Neural progenitor cell (in vitro differentiated cells): ENCODE measurements around the gene ARIH1.
"Not testable (repeated sequence)": the region's sequence is repeated elsewhere in the genome, so short reads cannot be mapped to it uniquely, and the experiment has no call there.

Experiments used
- EZH2 ChIP-seq: fragments of 200-600 bp; sonication (generic); IDR thresholded peaks from 2 replicates; pipeline ENCODE4 v1.6.1; 2017; ENCODE audit warnings: antibody characterized with exemption, mild to moderate bottlenecking, moderate library complexity
- EZH2phosphoT487 ChIP-seq: fragments of 200-600 bp; sonication (generic); IDR thresholded peaks from 2 replicates; pipeline ENCODE4 v1.6.1; 2017; ENCODE audit warnings: antibody characterized with exemption
- TF ChIP-seq, protein P1 (sequence below): fragments of 200-600 bp; sonication (generic); IDR thresholded peaks from 2 replicates; pipeline ENCODE4 v1.5.1; 2017; ENCODE audit warnings: antibody characterized with exemption, mild to moderate bottlenecking

DNA sequence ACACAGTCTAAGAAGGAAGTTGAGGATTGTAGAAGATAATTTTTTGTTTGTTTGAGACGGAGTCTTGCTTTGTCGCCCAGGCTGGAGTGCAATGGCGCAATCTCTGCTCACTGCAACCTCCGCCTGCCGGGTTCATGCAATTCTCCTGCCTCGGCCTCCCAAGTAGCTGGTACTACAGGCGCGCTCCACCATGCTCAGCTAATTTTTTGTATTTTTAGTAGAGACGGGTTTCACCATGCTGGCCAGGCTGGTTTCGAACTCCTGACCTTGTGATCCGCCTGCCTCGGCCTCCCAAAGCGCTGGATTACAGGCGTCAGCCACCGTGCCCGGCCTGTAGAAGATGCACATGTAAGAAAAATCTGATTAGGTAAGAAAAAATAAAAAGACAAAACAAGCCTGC, 2.2 kb downstream of the ARIH1 start:
- not testable (repeated sequence) for TF ChIP-seq EZH2, EZH2phosphoT487
- TF ChIP-seq, protein P1, sequence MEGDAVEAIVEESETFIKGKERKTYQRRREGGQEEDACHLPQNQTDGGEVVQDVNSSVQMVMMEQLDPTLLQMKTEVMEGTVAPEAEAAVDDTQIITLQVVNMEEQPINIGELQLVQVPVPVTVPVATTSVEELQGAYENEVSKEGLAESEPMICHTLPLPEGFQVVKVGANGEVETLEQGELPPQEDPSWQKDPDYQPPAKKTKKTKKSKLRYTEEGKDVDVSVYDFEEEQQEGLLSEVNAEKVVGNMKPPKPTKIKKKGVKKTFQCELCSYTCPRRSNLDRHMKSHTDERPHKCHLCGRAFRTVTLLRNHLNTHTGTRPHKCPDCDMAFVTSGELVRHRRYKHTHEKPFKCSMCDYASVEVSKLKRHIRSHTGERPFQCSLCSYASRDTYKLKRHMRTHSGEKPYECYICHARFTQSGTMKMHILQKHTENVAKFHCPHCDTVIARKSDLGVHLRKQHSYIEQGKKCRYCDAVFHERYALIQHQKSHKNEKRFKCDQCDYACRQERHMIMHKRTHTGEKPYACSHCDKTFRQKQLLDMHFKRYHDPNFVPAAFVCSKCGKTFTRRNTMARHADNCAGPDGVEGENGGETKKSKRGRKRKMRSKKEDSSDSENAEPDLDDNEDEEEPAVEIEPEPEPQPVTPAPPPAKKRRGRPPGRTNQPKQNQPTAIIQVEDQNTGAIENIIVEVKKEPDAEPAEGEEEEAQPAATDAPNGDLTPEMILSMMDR = not testable (repeated sequence)
